Ishikawa (cell line): ENCODE results near the gene LINGO1.

Experiments used
- CEBPB ChIP-seq: IDR thresholded peaks from 2 replicates; pipeline ENCODE4 v1.6.1; 2012
- CREB1 ChIP-seq: IDR thresholded peaks from 2 replicates; pipeline ENCODE4 v1.6.1; 2012; ENCODE audit warnings: low read depth
- EGR1 ChIP-seq: IDR thresholded peaks from 2 replicates; pipeline ENCODE4 v1.6.1; 2012
- EP300 ChIP-seq: IDR thresholded peaks from 2 replicates; pipeline ENCODE4 v1.6.1; 2012; ENCODE audit warnings: borderline replicate concordance
- FOXM1 ChIP-seq: IDR thresholded peaks from 2 replicates; pipeline ENCODE4 v1.6.1; 2012; ENCODE audit warnings: low read depth, borderline replicate concordance
- NFIC ChIP-seq: IDR thresholded peaks from 2 replicates; pipeline ENCODE4 v1.6.1; 2012
- RAD21 ChIP-seq: IDR thresholded peaks from 2 replicates; pipeline ENCODE4 v1.6.1; 2012; ENCODE audit warnings: low read depth
- TAF1 ChIP-seq: IDR thresholded peaks from 2 replicates; pipeline ENCODE4 v1.6.1; 2012; ENCODE audit warnings: low read depth, mild to moderate bottlenecking
- TCF12 ChIP-seq: IDR thresholded peaks from 2 replicates; pipeline ENCODE4 v1.6.1; 2012; ENCODE audit warnings: low read depth
- TEAD4 ChIP-seq: IDR thresholded peaks from 2 replicates; pipeline ENCODE4 v1.6.1; 2012
- YY1 ChIP-seq: IDR thresholded peaks from 2 replicates; pipeline ENCODE4 v1.6.1; 2012; ENCODE audit warnings: low read depth
- ZBTB7A ChIP-seq: IDR thresholded peaks from 2 replicates; pipeline ENCODE4 v1.6.1; 2012; ENCODE audit warnings: low read depth
- TF ChIP-seq, protein P1 (sequence below): IDR thresholded peaks from 2 replicates; pipeline ENCODE4 v1.6.1; 2012; ENCODE audit warnings: low read depth, mild to moderate bottlenecking
- TF ChIP-seq, protein P2 (sequence below): IDR thresholded peaks from 2 replicates; pipeline ENCODE4 v1.6.1; 2012
- TF ChIP-seq, protein P3 (sequence below): IDR thresholded peaks from 2 replicates; pipeline ENCODE4 v1.6.1; 2012

LINGO1 gene

DNA sequence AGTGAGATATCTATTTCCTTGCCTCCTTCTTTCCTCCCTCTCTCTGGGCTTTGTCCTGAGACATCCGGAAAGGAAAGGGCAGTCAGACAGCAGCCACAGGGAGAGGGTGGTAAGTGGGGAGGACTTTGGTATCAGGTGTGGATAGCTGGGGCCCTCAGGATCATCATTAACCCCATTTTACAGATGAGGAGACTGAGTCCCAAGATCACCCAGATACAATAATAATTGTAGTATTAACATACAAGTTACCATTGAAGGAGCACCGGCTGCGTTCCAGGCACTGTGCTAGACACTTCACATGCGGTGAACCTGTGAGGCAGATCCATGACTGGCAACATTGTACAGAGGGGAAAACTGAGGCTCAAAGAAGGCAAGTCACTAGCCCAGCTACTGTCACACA lies 15.2 kb upstream of the LINGO1 start:
- TF ChIP-seq, protein P1, sequence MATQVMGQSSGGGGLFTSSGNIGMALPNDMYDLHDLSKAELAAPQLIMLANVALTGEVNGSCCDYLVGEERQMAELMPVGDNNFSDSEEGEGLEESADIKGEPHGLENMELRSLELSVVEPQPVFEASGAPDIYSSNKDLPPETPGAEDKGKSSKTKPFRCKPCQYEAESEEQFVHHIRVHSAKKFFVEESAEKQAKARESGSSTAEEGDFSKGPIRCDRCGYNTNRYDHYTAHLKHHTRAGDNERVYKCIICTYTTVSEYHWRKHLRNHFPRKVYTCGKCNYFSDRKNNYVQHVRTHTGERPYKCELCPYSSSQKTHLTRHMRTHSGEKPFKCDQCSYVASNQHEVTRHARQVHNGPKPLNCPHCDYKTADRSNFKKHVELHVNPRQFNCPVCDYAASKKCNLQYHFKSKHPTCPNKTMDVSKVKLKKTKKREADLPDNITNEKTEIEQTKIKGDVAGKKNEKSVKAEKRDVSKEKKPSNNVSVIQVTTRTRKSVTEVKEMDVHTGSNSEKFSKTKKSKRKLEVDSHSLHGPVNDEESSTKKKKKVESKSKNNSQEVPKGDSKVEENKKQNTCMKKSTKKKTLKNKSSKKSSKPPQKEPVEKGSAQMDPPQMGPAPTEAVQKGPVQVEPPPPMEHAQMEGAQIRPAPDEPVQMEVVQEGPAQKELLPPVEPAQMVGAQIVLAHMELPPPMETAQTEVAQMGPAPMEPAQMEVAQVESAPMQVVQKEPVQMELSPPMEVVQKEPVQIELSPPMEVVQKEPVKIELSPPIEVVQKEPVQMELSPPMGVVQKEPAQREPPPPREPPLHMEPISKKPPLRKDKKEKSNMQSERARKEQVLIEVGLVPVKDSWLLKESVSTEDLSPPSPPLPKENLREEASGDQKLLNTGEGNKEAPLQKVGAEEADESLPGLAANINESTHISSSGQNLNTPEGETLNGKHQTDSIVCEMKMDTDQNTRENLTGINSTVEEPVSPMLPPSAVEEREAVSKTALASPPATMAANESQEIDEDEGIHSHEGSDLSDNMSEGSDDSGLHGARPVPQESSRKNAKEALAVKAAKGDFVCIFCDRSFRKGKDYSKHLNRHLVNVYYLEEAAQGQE = no peak
- TF ChIP-seq ZBTB7A = no peak
- TF ChIP-seq, protein P2, sequence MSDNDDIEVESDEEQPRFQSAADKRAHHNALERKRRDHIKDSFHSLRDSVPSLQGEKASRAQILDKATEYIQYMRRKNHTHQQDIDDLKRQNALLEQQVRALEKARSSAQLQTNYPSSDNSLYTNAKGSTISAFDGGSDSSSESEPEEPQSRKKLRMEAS = no peak
- no peak for TF ChIP-seq FOXM1
- TF ChIP-seq CEBPB = no peak
- no peak for TF ChIP-seq EGR1

DNA sequence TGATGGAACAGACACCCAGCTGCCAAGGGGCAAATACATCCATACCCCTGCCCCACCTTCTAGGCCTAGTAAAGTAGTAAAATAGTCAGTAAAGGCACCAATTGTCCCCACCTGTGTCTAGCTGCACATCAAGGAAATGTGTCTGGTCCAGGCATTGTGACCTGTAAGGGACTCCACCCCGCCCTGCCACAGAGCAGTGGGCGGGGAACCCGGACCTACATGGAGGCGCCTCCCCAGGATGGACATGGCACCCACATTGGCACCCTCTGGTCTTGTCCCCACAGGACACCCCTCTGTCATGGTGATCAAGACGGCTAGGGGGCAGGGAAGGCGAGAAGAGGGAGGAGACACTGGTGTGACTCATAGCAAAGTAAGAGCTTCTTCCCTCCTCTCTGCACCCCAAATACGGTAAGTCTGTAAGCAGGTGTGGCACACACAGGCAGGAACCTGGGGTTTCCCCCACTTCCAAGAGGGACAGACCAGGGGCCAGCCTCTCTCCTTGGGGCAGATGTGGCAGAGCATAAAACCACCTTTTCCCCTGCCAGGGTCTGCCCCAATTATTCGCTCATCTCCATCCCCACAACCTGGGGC lies 13.5 kb upstream of the LINGO1 start:
- TF ChIP-seq, protein P3, sequence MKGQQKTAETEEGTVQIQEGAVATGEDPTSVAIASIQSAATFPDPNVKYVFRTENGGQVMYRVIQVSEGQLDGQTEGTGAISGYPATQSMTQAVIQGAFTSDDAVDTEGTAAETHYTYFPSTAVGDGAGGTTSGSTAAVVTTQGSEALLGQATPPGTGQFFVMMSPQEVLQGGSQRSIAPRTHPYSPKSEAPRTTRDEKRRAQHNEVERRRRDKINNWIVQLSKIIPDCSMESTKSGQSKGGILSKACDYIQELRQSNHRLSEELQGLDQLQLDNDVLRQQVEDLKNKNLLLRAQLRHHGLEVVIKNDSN = no peak

DNA sequence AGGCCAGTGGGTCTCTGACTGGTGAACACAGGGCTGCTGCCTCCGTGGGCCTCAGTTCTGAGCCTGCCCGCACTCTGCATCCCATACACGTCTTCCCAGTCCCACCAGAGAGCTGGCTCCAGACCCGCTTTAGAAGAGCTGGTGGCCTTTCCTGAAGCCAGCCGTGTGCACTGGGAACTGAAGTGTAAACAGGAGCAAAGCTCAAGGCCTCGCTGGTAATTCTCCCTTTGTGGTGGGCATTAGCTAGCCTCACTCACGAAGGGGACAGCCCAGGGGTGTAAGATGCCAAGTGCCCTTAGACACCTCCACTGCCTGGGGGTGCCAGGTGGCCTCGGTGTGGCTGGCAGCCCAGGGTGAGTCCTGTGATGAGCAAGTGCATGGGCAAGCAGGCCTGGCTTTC lies 12.9 kb upstream of the LINGO1 start:
- TF ChIP-seq CEBPB (no peak), TAF1 (no peak), NFIC (no peak), TCF12 (no peak), ZBTB7A (no peak)

DNA sequence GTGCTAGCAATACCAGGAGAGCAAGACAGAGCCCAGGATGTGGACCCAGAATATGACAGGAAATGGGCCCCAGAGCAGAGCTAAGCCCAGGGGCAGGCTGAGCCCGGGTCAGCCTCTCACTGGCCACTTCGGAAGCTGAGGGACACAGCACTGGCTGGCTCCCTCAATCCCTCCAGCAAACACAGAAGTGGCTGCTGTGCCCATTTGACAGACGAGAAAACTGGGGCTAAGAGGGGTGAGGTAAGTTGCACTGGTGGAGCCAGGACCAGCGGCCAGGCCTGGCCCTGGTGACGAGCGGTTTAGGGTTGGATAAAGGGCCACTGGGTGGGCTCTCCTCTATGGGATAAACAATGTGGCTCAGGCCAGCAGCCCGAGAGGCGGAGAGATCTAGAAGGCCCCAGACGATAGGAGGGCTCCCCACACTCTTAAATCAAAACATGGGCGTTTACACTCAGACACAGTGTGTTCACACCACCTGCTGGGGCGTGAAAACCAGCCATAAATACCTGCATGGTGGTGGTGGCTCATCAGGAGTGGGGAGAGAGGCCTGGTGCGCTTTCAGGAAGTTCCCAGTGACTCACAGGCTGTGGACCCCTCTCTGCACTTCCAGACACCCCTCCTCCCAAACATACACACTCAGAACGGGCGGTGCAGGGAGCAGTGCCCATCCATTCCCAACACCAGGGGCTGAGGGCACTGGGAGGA lies 12.0 kb upstream of the LINGO1 start:
- TF ChIP-seq, protein P3 = no peak
- no peak for TF ChIP-seq TEAD4
- TF ChIP-seq EGR1 = no peak
- TF ChIP-seq CREB1 = no peak
- no peak for TF ChIP-seq RAD21
- no peak for TF ChIP-seq NFIC
- no peak for TF ChIP-seq YY1
- TF ChIP-seq FOXM1 = no peak
- TF ChIP-seq EP300 = no peak
- no peak for TF ChIP-seq TCF12
- TF ChIP-seq ZBTB7A = no peak
- no peak for TF ChIP-seq CEBPB
- no peak for TF ChIP-seq TAF1

DNA sequence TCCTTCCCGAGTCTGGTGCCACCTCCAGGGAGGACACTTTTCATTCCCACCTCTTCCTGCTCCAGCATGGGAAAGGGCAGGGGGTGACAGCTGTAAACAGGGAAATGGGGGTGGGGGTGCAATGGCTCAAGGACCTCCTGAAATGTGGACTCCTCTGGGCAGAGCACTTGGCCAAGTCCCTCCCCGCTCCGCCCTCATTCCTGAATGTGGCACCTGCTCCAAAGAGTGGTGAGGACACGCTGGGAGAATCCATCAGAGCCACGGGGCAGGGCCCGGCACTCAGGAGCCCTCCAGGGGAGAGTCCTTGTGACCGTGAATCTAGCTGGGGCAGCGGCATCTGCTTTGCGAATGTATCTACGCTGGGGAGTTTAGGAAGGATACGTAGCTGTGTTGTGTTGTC lies 11.1 kb upstream of the LINGO1 start:
- TF ChIP-seq NFIC (no peak), YY1 (no peak), RAD21 (no peak), CEBPB (no peak), EGR1 (no peak), TAF1 (no peak), CREB1 (no peak), FOXM1 (no peak), TCF12 (no peak), TEAD4 (no peak), EP300 (no peak), ZBTB7A (no peak)
- TF ChIP-seq, protein P3 = no peak
- TF ChIP-seq, protein P1 = no peak
- TF ChIP-seq, protein P2 = no peak

DNA sequence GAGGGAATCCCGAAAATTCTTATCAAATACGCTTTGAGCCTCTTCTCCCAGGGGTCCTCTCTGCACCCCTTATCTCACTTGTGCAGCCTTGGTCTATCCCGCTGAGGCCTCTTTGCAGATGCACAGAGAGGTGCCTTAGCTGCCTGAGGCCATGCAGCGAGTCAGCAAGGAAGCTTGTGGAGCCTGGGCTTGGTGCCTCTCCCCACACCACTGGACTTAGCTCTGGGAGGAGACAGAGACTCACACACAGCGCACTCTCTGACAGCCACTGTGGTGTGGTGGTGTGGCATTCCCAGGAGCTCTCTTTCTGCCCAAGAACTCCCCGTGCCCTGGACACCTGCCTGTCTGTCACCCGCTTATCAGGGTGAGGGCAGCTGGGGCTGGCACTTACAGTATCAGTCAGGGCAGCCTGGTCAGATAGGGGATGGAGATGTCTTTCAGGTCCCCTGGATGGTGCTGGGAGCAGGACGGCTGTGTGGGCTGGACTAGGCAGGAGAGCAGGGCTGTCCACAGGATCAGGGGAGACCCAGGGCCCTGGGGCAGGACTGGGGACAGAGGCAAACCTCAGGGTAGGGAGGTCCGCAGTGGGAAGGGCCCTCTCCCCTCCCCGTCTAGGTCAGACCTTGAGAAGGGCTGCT lies 10.2 kb upstream of the LINGO1 start:
- no peak for TF ChIP-seq TCF12
- TF ChIP-seq ZBTB7A = no peak
- TF ChIP-seq, protein P3 = no peak
- no peak for TF ChIP-seq RAD21
- TF ChIP-seq FOXM1 = no peak
- no peak for TF ChIP-seq EGR1
- TF ChIP-seq CEBPB = no peak
- TF ChIP-seq CREB1 = no peak
- TF ChIP-seq, protein P2 = no peak
